ENCODE data around the gene NPB.
A peak's percentile ranks its signal among the peaks of the same experiment; 100 is the strongest.

Gene NPB

DNA sequence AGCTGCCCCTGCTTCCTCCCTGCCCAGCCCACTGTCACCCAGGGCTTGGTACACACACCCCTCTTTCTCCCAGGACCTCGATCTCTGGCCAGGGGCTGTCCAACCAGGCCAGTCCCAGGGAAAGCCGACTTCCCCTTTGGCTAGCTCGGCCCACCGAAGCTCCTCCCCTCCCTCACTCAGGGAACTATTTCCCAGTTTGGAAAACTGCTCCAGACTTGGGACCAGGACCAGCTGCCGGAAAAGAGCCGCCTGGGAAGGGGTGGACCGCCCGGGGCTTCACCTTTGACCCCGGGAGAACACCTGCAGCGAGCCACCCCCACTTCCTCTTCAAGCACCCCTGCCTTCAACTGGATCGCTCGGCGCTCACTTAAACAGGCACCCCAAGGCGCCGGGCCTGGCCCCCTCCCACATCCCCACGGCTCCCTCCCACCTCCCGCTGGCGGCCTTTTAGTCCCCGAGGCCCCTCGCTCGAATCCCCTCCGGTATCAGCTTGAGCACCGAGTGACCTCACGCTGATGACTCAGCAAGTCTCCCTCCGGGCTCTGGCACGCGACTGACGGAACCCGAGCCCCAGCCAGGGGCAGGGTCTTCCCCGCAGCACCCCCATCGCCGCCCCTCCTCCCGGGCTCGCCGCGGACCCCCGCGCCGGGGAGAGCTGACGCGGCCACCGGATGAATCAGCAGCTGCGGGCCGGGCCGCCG is 24.6 kb downstream of the NPB start:
- no peak for DNase-seq (ENCODE audit: low spot score)

GRCh38 chr17:81927152-81927652 is 25.2 kb downstream of the NPB start:
- no peak for DNase-seq (ENCODE audit: low spot score)

DNA sequence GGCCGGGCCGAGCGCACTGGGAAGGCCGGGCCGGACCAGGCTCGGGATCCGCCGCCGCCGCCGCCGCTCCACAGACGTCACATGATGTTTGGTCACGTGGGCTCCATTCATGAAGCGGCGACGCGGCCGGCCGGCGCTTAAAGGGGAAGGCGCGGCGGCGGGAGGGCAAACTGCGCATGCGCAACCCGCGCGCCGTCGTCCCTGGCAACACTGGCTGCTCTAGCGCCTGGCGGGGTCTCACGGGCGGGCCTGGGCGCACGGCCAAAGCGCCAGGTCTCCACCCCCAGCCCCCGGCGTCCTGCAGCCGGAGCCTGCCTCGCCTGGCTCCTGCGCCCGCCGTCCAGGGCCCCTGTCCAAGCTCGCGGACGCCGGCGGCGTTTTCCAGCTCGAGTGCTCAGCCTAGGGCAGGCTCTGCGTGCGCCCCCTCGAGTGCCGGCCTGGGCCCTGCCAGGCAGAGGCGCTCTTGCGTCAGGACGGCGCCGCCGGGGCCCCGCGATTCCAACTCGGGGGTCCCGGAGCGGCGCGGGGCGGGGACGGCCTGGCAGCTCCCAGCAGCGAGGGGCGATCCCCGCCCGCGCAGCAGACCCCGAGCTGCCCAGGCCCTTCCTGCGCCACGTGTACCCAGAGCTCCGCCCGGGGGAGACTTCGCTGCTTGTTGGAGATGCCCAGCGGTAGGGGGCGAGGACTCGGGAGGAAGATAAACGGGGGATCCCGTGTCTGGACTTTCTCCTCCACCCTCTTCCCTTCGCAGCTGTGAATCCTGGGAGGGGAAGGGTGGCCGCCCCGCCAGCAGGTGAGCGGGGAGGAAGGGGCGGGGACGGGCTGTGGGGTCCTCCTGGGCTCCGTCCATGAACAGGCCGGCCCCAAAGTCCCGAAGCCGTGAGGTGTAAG is 25.9 kb downstream of the NPB start, which contains the start of gene MAFG:
Gene MAFG, minus strand, starts transcription at position 83 of the 891 bp plus-strand sequence. CDS start 4,550 bp downstream, outside the sequence.
- peak; percentile 98 for DNase-seq (ENCODE audit: low spot score)

DNA sequence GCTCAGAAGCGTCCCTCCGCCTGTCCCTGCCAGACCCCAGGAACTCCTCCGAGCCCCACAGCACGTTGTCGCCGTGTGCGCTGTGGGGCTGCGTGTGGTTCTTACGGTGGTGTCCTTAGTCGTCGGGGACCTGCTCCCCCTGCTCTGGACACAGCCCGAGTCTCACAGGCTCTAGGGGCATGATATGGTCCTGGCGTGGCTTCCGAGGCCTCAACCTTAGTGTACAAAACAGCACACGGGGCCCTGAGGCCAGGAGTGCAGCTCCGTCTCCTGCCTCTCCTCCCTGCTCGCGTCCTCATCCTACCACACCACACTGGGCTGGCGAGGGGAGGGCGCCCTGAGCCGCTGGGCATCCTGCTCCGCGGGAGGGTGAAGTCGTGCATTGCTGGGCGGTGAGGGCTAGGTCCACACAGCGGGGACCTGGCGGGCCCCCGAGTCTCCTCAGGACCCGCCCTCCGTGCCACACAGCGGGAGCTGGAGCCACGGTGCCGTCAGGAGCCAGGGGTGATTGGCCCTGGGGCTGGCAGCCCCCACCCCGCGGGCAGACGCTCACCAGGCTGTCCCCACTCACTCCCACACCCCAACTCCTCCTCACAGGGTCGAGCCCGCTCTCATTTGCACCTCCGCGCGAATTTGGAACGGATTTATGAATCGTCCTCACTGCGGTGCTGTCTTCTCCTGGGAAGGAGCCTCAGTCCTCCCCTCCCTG is 26.7 kb downstream of the NPB start:
- no peak for DNase-seq (ENCODE audit: low spot score)

- no peak for DNase-seq (ENCODE audit: low spot score)
Measured at GRCh38 chr17:81929253-81930141, 27.5 kb downstream of the NPB start.

DNA sequence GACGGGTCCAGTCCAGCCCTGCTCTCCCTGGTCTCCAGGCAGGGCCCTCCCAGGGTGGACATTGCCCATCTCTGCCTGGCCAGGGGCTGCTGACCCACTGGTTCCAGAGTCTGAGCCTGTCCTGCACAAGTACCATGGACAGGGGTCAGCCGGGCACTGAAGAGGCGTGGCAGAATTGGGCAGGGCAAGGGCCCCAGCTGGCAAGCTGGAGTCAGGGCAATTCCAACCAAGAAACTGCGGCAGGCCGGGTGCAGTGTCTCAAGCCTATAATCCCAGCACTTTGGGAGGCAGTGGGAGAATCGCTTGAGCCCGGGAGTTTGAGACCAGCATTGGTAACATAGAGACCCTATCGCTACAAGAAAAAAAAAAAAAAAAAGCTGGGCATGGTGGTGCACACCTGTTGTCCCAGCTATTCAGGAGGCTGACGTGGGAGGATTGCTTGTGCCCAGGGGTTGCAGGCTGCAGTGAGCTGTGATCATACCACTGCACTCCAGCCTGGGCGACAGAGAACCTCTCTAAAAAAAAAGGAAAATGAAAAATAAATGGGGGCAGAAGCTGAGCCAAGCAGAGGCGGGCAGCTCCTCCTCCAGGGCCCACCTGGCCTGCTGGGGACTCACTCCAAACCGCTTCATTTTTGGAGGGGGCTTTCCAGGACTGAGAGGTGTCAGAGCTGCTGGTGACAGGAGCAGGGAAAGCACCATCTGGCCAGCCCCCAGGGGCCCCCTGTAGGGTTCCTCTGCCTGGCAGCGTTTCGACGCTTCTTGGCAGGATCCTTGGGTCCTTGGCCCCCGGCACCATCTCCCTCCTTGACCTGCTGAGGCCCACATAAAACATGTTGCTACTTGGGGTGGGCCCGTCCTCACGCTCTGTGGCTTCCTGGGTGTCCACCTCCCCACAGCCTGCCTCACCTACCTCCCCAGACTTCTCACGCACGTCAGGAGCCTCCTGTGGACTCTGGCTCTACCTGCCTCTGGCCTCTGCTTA is 28.4 kb downstream of the NPB start:
- no peak for DNase-seq (ENCODE audit: low spot score)

DNA sequence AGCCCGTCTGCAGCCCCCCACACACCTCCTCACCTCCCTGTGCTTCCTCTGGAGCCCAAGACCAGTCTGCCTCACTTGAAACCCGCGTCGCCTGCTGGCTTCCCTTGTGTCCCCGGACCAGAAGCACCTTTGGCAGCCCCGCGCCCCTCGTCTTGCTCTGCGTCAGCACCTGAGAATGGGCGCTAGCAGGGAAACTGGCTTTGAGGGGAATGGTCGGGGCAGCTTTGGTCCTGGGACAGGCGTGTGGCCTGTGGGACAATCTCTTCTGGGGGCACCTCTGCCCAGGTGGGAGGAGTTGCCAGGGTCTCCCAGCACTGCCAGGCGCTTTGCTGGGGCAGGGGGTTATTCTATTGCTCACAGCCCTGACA is 29.1 kb downstream of the NPB start:
- DNase-seq (ENCODE audit: low spot score), result no peak

- DNase-seq (ENCODE audit: low spot score), result no peak
Measured at GRCh38 chr17:81931557-81932332, 29.7 kb downstream of the NPB start.

- DNase-seq (ENCODE audit: low spot score), result no peak
Measured at GRCh38 chr17:81932333-81932983, 30.4 kb downstream of the NPB start.

GRCh38 chr17:81933178-81933699 is 31.2 kb downstream of the NPB start:
- no peak for DNase-seq (ENCODE audit: low spot score)

DNA sequence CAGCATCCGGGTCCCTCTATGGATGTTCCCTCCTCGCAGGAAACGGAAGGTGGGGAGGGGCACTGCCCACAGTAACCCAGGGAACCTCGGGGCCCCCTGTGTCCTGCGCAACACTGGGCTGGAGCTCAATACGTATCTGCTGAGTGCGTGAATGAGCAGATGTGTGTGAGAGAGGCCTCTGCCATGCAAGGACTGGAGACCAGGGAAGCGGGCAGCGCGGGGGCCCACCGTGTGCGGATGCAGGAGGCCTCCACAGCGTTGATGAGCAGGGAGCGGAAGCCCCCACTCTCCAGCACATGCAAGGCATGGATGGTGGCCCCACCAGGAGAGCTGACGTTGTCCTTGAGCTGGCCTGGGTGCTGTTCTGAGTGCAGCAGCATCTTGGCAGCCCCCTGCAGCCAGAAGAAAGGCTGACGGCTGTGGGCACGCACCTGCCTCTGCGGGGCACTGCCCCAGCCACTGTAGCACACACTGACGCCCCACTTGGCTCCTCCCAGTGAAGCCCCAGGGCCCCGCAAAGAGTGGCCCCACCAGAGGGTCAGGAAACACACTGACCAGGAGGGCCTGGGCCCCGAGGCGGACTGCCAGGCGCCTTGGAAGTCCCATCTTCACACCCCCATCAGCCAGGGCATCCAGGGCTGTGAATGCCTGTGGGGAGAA is 32.2 kb downstream of the NPB start:
- DNase-seq (ENCODE audit: low spot score), result no peak

DNA sequence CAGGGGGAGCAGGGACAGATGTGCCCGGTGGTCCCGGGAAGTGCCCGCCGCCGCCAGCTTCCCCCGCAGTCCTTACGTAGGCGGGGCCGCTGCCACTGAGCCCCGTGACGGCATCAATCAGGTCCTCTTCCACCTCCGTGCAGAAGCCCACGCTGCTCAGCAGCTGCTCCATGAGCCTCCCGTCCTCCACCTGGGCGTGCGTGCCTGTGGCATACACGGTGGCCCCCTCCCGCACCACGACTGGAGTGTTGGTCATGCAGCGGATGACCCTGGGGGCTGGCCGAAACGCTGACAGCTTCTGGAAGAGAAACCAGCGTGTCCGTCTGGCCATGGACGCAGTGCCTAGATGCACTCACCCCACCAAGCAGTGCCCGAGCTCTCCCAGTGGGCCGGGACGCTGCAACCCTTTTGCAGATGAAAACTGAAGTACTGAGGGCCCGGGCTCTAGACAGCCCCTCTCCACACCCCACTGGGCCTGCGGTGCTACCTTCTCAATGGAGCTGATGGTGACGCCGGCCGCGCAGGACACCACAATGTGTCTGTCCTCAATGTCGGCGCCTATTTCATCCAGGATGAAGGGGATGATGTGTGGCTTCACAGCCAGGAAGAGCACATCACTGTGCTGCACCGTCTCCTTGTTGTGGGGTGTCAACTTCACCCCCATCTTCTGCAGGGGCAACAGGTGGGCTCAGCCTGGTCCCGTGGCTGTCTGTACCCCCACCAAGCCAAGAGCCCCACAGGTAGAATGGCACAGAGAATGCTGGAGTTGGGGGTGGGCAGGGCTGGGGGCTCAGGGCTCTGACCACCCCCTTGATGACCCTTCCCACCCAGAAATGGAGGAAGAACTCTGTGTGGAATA is 33.0 kb downstream of the NPB start:
- DNase-seq (ENCODE audit: low spot score), result no peak

GRCh38 chr17:81935709-81936084 is 33.7 kb downstream of the NPB start:
- no peak for DNase-seq (ENCODE audit: low spot score)

DNA sequence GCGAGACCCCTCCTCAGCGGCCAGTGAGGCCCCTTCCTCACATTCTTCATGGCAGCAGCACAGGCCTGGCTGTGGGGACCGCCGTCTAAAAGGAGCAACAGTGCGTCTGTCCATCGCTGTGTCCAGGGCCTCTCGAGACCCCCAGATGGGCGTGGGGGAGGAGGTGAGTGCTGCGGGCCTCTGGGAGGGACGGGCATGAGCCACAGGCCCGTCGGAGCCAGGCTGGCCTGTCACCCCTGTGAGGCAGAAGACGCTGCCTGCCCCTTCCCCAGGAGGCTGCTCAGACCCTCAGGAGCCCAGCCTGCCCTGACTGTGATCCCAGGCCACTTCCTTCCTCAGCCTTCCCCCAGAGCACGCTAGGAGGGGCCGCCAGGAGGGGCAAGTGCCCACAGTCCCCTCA is 37.2 kb downstream of the NPB start:
- no peak for DNase-seq (ENCODE audit: low spot score)

DNA sequence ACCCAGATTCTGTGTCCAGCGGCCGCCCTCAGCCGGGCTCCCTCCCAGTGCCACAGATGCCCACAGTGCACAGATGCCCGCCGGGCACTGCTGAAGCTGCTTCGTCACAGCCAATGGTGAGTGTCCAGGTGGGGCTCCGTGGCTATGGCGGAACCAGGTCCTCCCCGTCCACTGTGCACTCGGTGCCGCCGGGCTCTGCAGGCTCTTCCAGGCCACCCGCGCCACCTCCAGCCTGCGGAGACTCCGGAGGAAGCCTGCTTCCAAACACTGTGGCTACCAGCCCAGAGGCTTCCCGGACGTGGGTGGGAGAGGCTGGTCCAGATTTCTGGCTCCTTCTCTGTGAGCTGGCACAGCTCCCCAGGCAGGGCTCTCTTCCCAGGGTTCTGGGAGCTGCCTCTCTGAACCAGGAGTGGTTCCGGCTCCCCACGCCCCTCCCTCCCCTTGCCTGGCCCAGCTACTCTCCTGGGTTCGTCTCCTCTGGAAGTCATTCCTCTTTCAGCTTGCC is 37.9 kb downstream of the NPB start:
- no peak for DNase-seq (ENCODE audit: low spot score)

GRCh38 chr17:81940538-81941483 is 38.8 kb downstream of the NPB start:
- no peak for DNase-seq (ENCODE audit: low spot score)

Measured in left forelimb (tissue), 1 donor.